ENCODE measurements around the gene SMG9.
"Not testable (repeated sequence)": the region's sequence is repeated elsewhere in the genome, so short reads cannot be mapped to it uniquely, and the experiment has no call there.

The SMG9 gene

GRCh38 chr19:43779147-43779819, 24.5 kb upstream of the SMG9 start:
- DNase-seq: no peak

- no peak for DNase-seq
Measured at GRCh38 chr19:43778651-43779050, 23.9 kb upstream of the SMG9 start.

- DNase-seq: peak; percentile 56
Measured at GRCh38 chr19:43777163-43777695, 22.5 kb upstream of the SMG9 start.

GRCh38 chr19:43776286-43776685, 21.5 kb upstream of the SMG9 start:
- DNase-seq: no peak

DNA sequence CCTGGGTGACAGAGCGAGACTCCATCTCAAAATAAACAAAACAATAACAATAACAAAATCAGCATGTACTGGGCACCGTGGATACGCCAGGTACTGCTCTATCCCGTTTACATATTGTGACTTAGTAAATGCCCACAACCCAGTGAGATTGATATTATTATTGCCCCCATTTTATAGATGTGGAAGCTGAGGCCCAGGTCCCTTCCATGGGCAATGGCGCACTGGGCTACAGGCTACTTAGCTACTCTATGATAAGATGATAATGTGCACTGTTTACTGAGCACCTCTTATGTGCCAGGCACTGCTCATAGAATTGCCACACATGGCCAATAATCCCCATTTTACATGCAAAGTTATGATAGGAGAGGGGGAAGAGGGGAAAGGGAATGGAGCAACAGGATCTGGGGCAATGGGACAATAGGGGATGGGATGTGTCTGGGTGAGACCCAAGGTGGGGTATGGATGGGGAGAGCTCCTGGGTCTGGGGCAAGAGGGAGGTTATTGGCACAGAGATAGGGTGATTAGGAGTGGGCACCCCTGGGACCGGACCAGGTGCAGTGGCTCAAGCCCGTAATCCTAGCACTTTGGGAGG, 20.6 kb upstream of the SMG9 start:
- no peak for DNase-seq

DNA sequence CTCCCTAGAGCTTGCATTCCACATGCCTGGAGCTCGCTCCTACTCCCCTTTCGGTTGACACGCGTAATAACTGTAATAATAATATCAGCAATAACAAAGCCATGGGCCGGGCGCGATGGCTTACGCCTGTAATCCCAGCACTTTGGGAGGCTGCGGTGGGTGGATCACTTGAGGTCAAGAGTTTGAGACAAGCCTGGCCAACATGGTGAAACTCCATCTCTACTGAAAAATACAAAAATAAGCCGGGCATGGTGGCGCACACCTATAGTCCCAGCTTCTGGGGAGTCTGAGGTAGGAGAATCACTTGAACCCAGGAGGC, 20.1 kb upstream of the SMG9 start:
- not testable (repeated sequence) for DNase-seq

DNA sequence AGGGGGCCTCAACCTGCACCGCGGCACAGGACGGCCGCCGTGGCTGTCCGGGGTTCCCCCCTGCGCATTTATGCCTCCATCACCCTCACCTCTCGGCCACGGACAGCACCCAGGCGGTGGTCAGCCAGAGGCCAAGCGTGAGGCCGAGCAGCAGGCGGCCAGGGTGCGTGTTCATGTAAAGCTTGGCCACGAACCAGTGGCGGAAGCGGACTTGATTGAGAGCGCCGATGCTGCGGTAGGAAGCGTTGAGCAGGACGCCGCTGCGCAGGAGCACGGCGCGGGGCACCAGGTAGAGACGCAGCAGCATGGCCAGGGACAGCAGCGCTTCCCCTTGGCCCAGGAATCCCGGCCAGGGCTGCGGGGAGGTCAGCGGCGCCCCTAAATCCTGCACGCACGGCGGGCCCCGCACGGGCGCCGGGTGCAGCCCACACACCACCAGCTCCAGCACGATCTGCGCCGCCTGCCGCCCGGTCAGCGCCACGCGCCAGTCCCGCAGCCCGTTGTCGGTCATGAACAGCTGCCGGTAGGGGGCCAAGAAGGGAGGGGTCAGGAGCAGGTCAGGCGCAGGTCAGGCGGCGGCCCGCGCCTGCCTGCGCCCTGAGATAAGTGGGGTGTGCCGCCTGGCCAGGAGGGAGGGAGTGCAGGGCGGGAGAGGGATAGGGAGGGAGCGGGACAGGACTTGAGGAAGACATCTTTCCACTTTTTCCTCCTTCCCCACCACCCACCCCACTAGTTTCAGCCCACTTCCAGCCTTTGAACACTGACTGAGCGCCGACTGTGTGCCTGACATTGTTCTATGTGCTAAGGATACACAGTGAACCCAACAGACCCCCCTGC, 19.6 kb upstream of the SMG9 start:
- peak; percentile 39 for DNase-seq

DNA sequence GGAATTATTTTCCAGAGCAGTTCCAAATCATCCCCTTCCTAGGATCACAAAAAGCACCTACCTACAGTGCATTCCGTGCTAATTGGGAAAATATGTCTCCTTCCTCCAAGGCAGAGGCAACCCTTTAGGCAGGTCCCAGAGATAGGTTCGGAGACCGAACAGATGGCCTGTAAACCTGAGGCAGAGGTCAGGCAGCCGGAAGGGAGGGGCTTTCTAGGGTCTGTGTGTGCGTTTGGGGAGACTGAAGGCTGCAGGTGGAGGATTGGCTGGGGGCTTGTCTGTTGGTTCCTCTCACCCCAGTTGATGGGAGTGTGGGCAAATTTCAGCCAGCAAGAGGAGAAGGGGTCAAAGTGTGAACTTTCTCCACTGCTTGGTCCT, 19.0 kb upstream of the SMG9 start:
- DNase-seq: no peak

GRCh38 chr19:43769256-43769655, 14.5 kb upstream of the SMG9 start:
- DNase-seq: no peak

GRCh38 chr19:43768273-43769050, 13.7 kb upstream of the SMG9 start:
- peak; percentile 29 for DNase-seq

- DNase-seq: no peak
Measured at GRCh38 chr19:43767818-43768217, 13.1 kb upstream of the SMG9 start.

DNA sequence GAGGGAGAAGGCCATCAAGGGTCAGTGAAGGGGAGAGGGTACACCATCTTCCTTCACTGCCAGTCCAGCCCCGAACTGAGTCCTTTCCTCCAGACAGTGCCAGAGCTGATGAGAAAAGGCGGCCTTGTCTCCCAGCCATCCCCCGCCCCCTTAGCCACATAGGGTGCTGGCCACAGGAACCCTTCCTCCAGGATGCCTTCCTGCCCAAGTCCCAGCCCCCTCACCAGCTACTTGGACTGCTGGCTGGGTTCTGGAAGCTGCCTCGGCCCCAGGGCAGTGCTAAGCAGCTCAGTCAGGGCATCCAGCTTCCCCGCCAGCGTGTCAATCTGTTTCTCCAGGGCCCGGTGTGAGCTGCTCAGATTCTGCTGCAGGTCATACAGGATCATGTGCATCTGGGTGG, 12.6 kb upstream of the SMG9 start:
- no peak for DNase-seq

- no peak for DNase-seq
Measured at GRCh38 chr19:43766755-43767043, 11.9 kb upstream of the SMG9 start.

DNA sequence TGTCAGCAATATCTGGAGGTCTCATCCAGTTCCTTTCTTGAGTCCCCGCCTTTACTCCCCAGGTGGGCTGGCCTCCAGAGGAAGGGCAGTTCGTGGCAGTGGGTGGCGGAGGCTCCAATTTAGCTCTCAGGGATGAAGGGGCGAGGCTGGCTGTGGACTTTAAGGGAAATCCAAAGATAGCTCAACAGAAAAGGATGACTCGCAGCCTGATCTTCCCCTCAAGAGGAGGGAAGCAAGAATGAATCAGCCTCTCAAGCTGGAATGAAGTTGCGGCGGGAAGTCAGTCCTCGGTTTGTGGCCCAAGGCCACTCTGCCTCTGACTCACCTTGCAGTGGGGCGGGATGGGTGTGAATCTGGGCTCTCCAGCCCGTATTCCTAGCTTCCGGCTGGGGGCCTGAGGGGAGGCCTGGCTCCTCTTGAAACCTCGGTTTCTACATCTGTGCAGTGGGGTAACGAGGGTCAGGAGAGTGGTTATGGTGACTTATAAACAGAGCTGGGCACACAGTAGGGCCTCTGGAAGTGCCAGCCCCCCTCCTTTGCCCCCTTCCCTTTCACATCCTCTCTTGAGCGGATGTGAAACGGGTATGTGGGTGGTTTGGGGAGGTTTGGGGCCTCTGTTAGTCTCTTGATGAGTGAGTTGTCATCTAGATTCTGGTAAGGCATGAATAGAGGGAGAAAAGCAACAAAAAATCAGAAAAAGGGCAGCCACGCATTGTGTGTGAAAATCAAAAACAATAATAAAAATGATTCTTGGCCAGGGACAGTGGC, 10.5 kb upstream of the SMG9 start:
- peak; percentile 70 for DNase-seq

GRCh38 chr19:43764684-43765083, 9.9 kb upstream of the SMG9 start:
- not testable (repeated sequence) for DNase-seq

DNA sequence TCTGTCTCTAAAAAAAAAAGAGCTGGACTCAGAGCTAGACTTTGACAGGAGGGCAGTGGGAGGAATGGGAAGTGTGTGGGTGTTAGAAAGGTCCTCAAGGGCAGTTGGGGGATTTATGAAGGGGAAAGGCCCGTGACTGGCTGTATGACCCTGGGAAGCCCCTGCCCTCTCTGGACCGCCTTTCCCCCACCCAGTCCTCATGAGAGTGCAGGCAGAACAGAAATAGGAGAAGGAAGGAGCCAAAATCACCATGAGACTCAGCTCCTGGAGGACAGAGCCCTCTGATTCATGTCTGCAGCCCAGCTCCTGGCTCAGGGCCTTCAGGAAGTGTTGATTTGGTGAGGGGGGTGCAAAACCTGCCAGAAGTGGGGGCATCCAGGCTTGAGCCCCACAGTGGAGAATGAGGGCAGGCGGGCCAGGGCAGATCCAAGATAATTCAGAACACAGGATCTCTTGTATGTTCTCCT, 8.7 kb upstream of the SMG9 start:
- peak; percentile 21 for DNase-seq

DNA sequence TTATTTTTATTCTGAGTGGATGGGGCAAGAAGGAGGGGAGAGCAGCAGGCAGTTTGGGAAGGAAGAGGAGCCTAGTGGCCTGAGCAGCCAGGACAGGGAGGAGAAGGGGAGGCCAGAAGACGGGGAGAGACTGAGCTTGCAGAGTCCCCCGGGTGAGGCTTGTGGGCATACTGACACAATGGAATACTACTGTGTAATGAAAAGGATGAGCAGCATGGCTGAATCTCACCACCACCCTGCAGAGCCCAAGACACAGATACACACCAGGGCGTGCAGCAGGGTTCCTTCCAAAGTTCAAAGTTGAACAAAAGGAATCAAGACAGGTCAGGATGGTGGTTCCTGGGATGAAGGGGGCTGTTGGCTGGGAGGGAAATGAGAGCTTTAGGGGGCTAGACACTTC, 8.1 kb upstream of the SMG9 start:
- DNase-seq: no peak

DNA sequence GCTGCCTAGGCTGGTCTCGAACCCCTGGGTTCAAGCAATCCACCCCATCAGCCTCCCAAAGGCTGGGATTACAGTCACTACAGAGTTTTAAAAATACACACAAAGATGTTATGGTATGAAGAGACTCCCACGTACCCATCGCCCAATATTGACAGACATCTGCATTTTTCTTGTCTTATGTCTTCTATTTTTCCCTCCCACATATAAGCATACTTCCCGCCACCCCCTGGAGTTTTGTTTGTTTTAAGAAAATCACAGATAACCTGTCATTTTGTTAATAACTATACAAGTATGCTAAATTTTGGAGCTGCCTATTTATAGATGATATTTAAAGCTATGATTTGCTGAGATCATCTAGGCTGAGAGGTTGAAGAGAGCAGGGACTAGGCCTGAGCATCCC, 6.2 kb upstream of the SMG9 start:
- no peak for DNase-seq

- no peak for DNase-seq
Measured at GRCh38 chr19:43759515-43759914, 4.8 kb upstream of the SMG9 start.

GRCh38 chr19:43755256-43755801, 567 bp upstream of the SMG9 start:
- DNase-seq: peak; percentile 80

DNA sequence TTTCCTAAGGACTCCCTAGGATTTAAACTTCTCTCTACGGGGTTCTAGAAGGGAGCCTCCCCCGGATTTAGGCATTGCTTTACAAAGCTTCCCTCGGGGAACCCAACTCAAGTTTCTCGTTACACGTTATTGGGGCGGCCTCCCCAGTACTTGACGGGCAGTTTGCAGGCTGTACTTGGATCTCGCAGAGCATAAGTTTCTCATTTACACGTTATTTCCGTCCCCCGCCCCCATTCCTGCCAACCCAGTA, 584 bp downstream of the SMG9 start:
- DNase-seq: no peak

DNA sequence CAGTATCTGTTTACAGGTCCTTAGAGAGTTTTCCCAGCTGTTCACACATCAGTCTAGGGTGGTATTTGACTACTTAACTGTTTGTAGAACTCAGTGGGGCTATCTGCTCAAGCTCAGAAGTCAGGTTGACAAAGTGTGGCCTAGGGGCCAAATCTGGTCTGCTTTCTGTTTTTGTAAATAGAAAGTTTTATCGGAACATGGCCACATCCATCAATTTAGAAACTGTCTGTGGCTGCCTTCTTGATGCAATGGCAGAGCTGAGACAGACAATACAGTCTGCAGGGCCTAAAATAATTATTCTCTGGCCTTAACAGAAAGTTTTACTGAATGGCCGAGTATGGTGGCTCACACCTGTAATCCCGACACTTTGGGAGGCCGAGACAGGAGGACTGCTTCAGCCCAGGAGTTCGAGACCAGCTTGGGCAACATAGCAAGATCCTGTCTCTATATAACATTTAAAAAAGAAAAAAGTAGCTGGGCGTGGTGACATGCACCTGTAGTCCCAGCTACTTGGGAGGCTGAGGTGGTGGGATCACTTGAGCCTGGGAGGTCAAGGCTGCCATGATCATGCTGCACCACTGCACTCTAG, 2.4 kb downstream of the SMG9 start:
- no peak for DNase-seq

Measured in CD4-positive, alpha-beta T cell treated with Interferon gamma for 1 hour (primary cell).